ENCODE data around the gene PDIA2. TPM values are rescaled to one million over a fixed set of nuclear protein-coding genes. Genes with fewer than 3 reads are reported as not detected.

PDIA2 gene
- total RNA-seq, 1 experiment from 2014 or later, result 1.1 TPM

- H3K9me3 ChIP-seq (ENCODE audit: control insufficient read depth, insufficient read depth, low read depth, low read length), result no peaks in the 10 kb centered on the region
- BruUV-seq (replicated peaks), result no TSS peak
- H3K27me3 ChIP-seq (ENCODE audit: control insufficient read depth, insufficient read depth, low read length), result no peaks in the 10 kb centered on the region
- H3K27ac ChIP-seq (ENCODE audit: low read length), result no peak overlapping the region
- H3K4me3 ChIP-seq (ENCODE audit: low read depth in 2 of 2, low read length in 2 of 2), result no peak overlapping the region
- in situ Hi-C loops (cut with HindIII; ENCODE audit: low pct_unique_long_range_greater_than_20kb, low sequenced_read_pairs) (no loop called here), intact Hi-C loops (cut with micrococcal nuclease; ENCODE audit: unreplicated experiment) (no loop called here)
- ATAC-seq (no peak), DNase-seq (ENCODE audit: low read depth, low spot score) (no peak)
- no peaks in the 10 kb centered on the region; the same call in 1 of the 2 replicates for H3K4me1 ChIP-seq (ENCODE audit: control insufficient read depth, insufficient read depth, low read length)
- POLR2A ChIA-PET, result no interaction called here
- CTCF ChIA-PET, result no interaction called here
- TF ChIP-seq TCF7L2 (IDR thresholded peaks at IDR 0.05; ENCODE audit: low read depth, low read length) (no peak), REST (IDR thresholded peaks at IDR 0.05; ENCODE audit: insufficient read depth in 1 of 2, low read depth in 2 of 2, low read length in 1 of 2) (no peak), SIN3A (IDR thresholded peaks at IDR 0.05; ENCODE audit: borderline replicate concordance, insufficient read depth, low read depth, low read length) (no peak), CTCF (IDR thresholded peaks at IDR 0.05) (no peak), POLR2AphosphoS5 (IDR thresholded peaks at IDR 0.05; ENCODE audit: low read depth, low read length) (no peak)
- H3K36me3 ChIP-seq (ENCODE audit: control insufficient read depth, insufficient read depth, low read length), result no peaks in the 10 kb centered on the region
Observed at GRCh38 chr16:262121-262745, 20.7 kb upstream of the PDIA2 start.

- in situ Hi-C loops (cut with HindIII; ENCODE audit: low pct_unique_long_range_greater_than_20kb, low sequenced_read_pairs), result no loop called here
- Histone ChIP-seq H3K9me3 (ENCODE audit: control insufficient read depth, insufficient read depth, low read depth, low read length) (no peaks in the 10 kb centered on the region), H3K4me1 (ENCODE audit: control insufficient read depth, insufficient read depth, low read length) (no peaks in the 10 kb centered on the region; the same call in 1 of the 2 replicates)
Observed at GRCh38 chr16:263182-263774, 19.7 kb upstream of the PDIA2 start.

More at GRCh38 chr16:263182-263774, 19.7 kb upstream of the PDIA2 start:
- Histone ChIP-seq H3K27me3 (ENCODE audit: control insufficient read depth, insufficient read depth, low read length) (no peaks in the 10 kb centered on the region), H3K4me3 (ENCODE audit: low read depth in 2 of 2, low read length in 2 of 2) (no peak overlapping the region), H3K27ac (ENCODE audit: low read length) (no peak overlapping the region), H3K36me3 (ENCODE audit: control insufficient read depth, insufficient read depth, low read length) (no peaks in the 10 kb centered on the region)
- POLR2A ChIA-PET, result no interaction called here
- ATAC-seq, result no peak
- TF ChIP-seq POLR2AphosphoS5 (IDR thresholded peaks at IDR 0.05; ENCODE audit: low read depth, low read length), result no peak
- TF ChIP-seq TCF7L2 (IDR thresholded peaks at IDR 0.05; ENCODE audit: low read depth, low read length), result no peak
- TF ChIP-seq REST (IDR thresholded peaks at IDR 0.05; ENCODE audit: insufficient read depth in 1 of 2, low read depth in 2 of 2, low read length in 1 of 2), result no peak
- no peak for TF ChIP-seq SIN3A (IDR thresholded peaks at IDR 0.05; ENCODE audit: borderline replicate concordance, insufficient read depth, low read depth, low read length)
- TF ChIP-seq CTCF (IDR thresholded peaks at IDR 0.05), result no peak
- intact Hi-C loops (cut with micrococcal nuclease; ENCODE audit: unreplicated experiment), result no loop called here
- CTCF ChIA-PET, result no interaction called here
- no TSS peak for BruUV-seq (replicated peaks)
- DNase-seq (ENCODE audit: low read depth, low spot score), result no peak
